Breast epithelium (tissue), 4 donors: ENCODE measurements around the gene EML6. TPM values are rescaled to one million over a fixed set of nuclear protein-coding genes. Genes with fewer than 3 reads are reported as not detected.

Experiments used
- DNase-seq, 2 donors: peaks; one replicate each; pipeline ENCODE4 v3.0.0-alpha.2; 2019; ENCODE audit warnings: low spot score in 2 of 2
- H3K27ac ChIP-seq, 2 donors: fragments of 200-600 bp; sonication (generic) in 1 of 2; one replicate each; pipeline ENCODE4 v1.5.1; 2016 to 2019; ENCODE audit warnings: mild to moderate bottlenecking in 1 of 2
- H3K27me3 ChIP-seq, 2 donors: fragments of 200-600 bp; sonication (generic) in 1 of 2; one replicate each; pipeline versions ENCODE4 v1.5.1 to v1.6.0; 2017 to 2019; ENCODE audit warnings: control low read depth in 1 of 2, mild to moderate bottlenecking in 1 of 2
- H3K36me3 ChIP-seq: fragments of 200-600 bp; one replicate; pipeline ENCODE4 v1.5.1; 2019
- H3K4me1 ChIP-seq, 2 donors: fragments of 200-600 bp; sonication (generic); one replicate each; pipeline ENCODE4 v1.5.1; 2016 to 2019; ENCODE audit warnings: control low read depth in 1 of 2
- H3K4me3 ChIP-seq, 3 donors: fragments of 200-600 bp; sonication (generic); 1 replicate in 2 of 3; 2 replicates in 1 of 3; pipeline ENCODE4 v1.5.1; 2016 to 2019; ENCODE audit warnings: mild to moderate bottlenecking in 3 of 3, moderate library complexity in 2 of 3
- H3K9me3 ChIP-seq, 2 donors: fragments of 200-600 bp; sonication (generic) in 1 of 2; one replicate each; pipeline ENCODE4 v1.5.1; 2016 to 2019; ENCODE audit warnings: control low read depth in 1 of 2
- POLR2A ChIP-seq: fragments of 450-650 bp; IDR thresholded peaks from one replicate; pipeline ENCODE4 v1.6.1; 2016; ENCODE audit warnings: antibody characterized with exemption, mild to moderate bottlenecking, moderate library complexity
- POLR2AphosphoS5 ChIP-seq, 3 donors: sonication (generic); formaldehyde crosslinking; IDR thresholded peaks; one replicate each; pipeline ENCODE4 v1.6.1; 2017; ENCODE audit warnings: antibody characterized with exemption in 3 of 3
- intact Hi-C: fragments of 100-400 bp; cut with DNase I; formaldehyde crosslinking; loops from one replicate; pipeline ENCODE4 v1.15.1; 2023; ENCODE audit warnings: low total_unique reads
- total RNA-seq, 3 donors: library from RNA; depleted of rRNA; stranded (reverse); fragments of >200 nt; gene quantifications; one replicate each; pipeline ENCODE4 v1.1.0, GENCODE V29; 2016
- TF ChIP-seq, protein P1 (sequence below), 3 donors: fragments of 450-650 bp; IDR thresholded peaks; one replicate each; pipeline ENCODE4 v1.5.1; 2016 to 2017; ENCODE audit warnings: antibody characterized with exemption in 3 of 3, mild to moderate bottlenecking in 3 of 3, moderate library complexity in 3 of 3

EML6 gene
- total RNA-seq, 3 donors from 2014 or later, result 1.9 to 5.9 (median 2.3) TPM

DNA sequence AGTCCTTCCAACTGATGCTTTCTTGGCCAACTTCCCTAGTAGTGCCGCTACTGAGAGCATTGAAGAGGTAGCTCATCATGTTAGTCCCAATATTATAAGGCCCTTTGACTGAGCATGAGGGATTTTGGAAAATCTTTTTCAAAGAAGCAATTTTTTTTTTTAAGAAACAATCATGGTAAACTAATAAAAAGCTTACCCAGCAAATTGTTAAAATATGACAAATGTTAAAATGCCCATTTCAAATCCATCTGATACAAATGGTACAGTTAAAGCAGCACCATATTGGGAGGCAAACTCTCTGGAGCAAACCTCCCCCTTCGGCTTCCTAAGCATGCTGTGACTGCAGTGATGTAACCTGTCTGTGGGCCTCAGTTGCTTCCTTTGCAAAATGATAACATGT, 191.2 kb downstream of the EML6 start:
- no peaks in the 10 kb centered on the region for H3K4me1 ChIP-seq
- no peak overlapping the region for H3K4me3 ChIP-seq
- TF ChIP-seq, protein P1, sequence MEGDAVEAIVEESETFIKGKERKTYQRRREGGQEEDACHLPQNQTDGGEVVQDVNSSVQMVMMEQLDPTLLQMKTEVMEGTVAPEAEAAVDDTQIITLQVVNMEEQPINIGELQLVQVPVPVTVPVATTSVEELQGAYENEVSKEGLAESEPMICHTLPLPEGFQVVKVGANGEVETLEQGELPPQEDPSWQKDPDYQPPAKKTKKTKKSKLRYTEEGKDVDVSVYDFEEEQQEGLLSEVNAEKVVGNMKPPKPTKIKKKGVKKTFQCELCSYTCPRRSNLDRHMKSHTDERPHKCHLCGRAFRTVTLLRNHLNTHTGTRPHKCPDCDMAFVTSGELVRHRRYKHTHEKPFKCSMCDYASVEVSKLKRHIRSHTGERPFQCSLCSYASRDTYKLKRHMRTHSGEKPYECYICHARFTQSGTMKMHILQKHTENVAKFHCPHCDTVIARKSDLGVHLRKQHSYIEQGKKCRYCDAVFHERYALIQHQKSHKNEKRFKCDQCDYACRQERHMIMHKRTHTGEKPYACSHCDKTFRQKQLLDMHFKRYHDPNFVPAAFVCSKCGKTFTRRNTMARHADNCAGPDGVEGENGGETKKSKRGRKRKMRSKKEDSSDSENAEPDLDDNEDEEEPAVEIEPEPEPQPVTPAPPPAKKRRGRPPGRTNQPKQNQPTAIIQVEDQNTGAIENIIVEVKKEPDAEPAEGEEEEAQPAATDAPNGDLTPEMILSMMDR (IDR thresholded peaks at IDR 0.05), result no peak
- TF ChIP-seq POLR2A, result no peak
- no peak for TF ChIP-seq POLR2AphosphoS5 (IDR thresholded peaks at IDR 0.05)
- no peak for DNase-seq
- intact Hi-C loops, result no loop called here
- no peaks in the 10 kb centered on the region for H3K27me3 ChIP-seq
- no peak overlapping the region for H3K27ac ChIP-seq
- H3K9me3 ChIP-seq, result no peaks in the 10 kb centered on the region
- no peaks in the 10 kb centered on the region for H3K36me3 ChIP-seq

DNA sequence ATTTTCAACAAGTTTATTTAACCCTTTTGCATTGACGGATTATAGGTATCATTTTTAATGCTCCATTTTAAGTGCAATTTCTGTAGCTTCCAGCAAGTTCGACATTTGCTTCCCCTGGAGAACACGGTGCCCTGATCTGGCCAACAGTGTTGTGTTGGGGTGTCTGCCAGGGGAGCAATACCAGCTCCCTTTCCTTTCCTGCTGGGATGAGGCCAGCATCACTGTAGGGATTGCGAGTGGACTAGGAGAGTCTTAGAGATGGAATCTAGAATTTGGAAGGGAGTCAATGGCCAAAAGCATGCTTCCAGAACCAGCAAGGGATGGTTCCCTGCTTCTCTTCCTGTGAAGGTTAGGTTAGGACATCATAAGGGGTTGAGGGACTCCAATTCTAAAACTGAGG, 191.6 kb downstream of the EML6 start:
- no peak overlapping the region for H3K4me3 ChIP-seq
- TF ChIP-seq, protein P1 (IDR thresholded peaks at IDR 0.05), result no peak
- TF ChIP-seq POLR2A, result no peak
- intact Hi-C loops, result no loop called here
- no peaks in the 10 kb centered on the region for H3K4me1 ChIP-seq
- H3K27ac ChIP-seq, result no peak overlapping the region
- H3K9me3 ChIP-seq, result no peaks in the 10 kb centered on the region
- H3K27me3 ChIP-seq, result no peaks in the 10 kb centered on the region
- H3K36me3 ChIP-seq, result no peaks in the 10 kb centered on the region
- no peak for DNase-seq

DNA sequence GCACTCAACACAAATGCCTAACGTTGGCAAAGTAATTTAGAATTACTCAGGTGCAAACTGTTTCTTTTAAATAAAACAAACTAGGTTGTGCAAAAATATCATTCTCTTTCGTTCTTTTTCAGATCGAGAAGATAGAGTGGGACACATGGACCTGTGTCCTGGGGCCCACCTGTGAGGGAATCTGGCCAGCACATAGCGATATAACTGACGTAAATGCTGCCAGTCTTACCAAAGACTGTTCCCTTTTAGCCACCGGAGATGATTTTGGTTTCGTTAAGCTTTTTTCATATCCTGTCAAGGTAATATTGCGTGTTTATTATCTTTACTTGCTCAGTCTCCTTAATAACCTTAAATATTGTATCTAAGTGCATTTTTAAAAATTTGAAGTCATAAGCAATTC, 193.2 kb downstream of the EML6 start:
- intact Hi-C loops, result no loop called here
- no peak overlapping the region for H3K4me3 ChIP-seq
- H3K4me1 ChIP-seq, result no peaks in the 10 kb centered on the region
- DNase-seq, result no peak
- H3K36me3 ChIP-seq, result no peaks in the 10 kb centered on the region
- TF ChIP-seq, protein P1 (IDR thresholded peaks at IDR 0.05), result no peak
- no peak for TF ChIP-seq POLR2A
- TF ChIP-seq POLR2AphosphoS5 (IDR thresholded peaks at IDR 0.05), result no peak
- no peak overlapping the region for H3K27ac ChIP-seq
- peaks cover 0 to 4% of the 10 kb centered on the region in 2 donors for H3K9me3 ChIP-seq
- no peaks in the 10 kb centered on the region for H3K27me3 ChIP-seq

DNA sequence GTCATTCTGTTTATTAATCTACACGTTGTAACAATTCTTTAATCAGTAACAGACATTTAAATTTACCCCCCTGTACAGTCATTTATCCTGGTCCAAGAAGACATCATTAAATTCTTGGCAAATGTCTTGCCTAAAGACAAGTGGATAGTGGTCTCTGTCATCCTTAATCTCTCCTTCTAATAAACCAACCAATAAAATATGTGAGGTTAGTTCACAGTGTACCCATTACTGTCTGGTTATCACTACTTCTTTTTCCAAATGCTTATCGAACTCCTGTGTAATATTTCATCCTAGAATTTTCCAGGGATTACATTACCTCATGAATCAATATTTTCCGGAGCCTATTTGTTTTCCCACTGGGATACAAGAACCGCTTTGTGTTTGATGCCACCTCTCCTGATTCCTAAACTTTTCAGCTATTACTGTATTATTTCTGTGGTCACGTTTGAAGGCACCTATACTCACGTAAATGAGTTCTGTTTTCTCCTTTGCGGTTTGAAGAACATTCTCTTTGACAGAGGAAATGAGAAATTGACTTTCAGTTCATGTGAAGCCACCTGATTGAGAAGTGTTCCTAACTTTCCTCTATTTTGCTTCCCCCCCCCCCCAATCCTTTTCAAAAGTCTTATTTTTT, 195.3 kb downstream of the EML6 start:
- no peak for DNase-seq
- intact Hi-C loops, result no loop called here
- Histone ChIP-seq H3K9me3 (peaks cover 0 to 4% of the 10 kb centered on the region in 2 donors), H3K4me3 (no peak overlapping the region), H3K27ac (no peak overlapping the region), H3K4me1 (no peaks in the 10 kb centered on the region), H3K36me3 (no peaks in the 10 kb centered on the region), H3K27me3 (no peaks in the 10 kb centered on the region)
- TF ChIP-seq POLR2A, result no peak
- TF ChIP-seq POLR2AphosphoS5 (IDR thresholded peaks at IDR 0.05), result no peak
- TF ChIP-seq, protein P1 (IDR thresholded peaks at IDR 0.05), result no peak

DNA sequence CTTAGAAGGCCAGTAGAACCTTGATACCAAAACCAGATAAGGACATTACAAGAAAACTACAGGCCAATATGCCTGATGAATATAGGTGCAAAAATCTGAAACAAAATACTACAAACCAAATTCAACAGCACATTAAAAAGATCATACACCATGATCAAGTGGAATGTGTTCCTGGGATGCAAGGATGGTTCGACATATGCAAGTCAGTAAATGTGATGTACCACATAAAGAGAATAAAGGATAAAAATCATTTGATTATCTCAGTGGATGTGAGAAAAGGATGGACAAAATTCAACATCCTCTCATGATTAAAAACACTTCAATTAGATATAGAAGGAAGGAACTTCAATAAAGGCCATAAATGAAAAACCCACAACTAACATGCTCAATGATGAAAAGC, 197.2 kb downstream of the EML6 start:
- no peak overlapping the region for H3K27ac ChIP-seq
- H3K36me3 ChIP-seq, result no peaks in the 10 kb centered on the region
- no peaks in the 10 kb centered on the region for H3K4me1 ChIP-seq
- no peak for DNase-seq
- intact Hi-C loops, result no loop called here
- H3K9me3 ChIP-seq, result peaks cover 0 to 4% of the 10 kb centered on the region in 2 donors
- no peak overlapping the region for H3K4me3 ChIP-seq
- TF ChIP-seq POLR2A (no peak), POLR2AphosphoS5 (IDR thresholded peaks at IDR 0.05) (no peak)
- TF ChIP-seq, protein P1 (IDR thresholded peaks at IDR 0.05), result no peak
- H3K27me3 ChIP-seq, result no peaks in the 10 kb centered on the region
